ENCODE measurements around the gene DHRS13. TPM values are rescaled to one million over a fixed set of nuclear protein-coding genes. Genes with fewer than 3 reads are reported as not detected.

DHRS13 gene
- total and polyA plus RNA-seq, 2 donors (not counting 3 experiments of a cell fraction or from before 2014, with no cell fraction given), result 7.2 to 9.3 TPM

DNA sequence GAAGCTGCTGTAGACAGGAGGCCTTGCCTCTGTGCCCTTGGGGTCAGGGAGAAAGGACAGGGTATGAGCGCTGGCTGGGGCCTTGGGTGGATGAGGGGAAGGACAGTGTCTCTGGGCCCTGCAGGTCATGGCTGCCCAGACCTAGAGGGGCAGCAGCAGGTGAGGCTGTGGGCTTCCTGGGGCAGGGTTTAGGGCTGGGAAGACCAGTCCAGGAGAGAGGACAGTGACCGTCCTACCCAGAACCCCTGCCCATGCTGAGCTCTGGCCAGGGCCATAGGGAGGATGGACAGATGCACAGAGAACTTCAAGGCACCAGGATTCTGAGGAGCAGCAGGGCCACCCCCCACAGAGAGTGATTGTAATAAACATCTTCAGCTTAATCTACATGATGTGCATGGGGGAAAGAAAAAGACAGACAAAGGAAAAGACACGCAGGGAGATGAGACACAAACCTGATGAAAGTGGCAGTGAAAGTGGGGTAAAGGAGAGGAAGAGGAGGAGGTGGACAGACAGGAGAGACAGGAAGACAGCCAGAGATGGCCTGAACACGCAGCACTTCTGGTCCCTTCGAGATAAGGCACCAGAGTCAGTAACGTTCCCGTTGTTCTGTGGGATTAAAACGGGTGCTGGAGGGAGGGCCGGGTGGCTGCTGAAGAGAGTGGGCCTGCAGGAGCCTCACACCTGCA is 22.9 kb downstream of the DHRS13 start:
- no peaks in the 10 kb centered on the region for H3K79me2 ChIP-seq (ENCODE audit: control insufficient read depth, insufficient read depth, low read length)
- no peaks in the 10 kb centered on the region for H3K4me1 ChIP-seq (ENCODE audit: control insufficient read depth, extremely low read depth, insufficient read depth, low read length)
- intact Hi-C loops (cut with micrococcal nuclease), result loop anchor here (1.0 to 2.0 kb wide), 2 partner anchors 13 to 153 kb away; no protein-coding TSS in a partner anchor
- no peak overlapping the region for H3K9ac ChIP-seq (replicated peaks; ENCODE audit: extremely low read depth, insufficient read depth, low read length)
- peaks cover 11 to 51% of the 10 kb centered on the region in 2 experiments for H3K36me3 ChIP-seq (ENCODE audit: control insufficient read depth in 2 of 2, extremely low read depth in 1 of 2, insufficient read depth in 2 of 2, low read length in 2 of 2)
- dilution Hi-C loops (cut with MboI; ENCODE audit: extremely low pct_ligation_motif_present, low sequenced_read_pairs), result no loop called here
- CTCF ChIA-PET, result interaction anchor here (1.6 to 3.0 kb wide), 8 partner anchors 10 to 153 kb away, joined by 6 to 47 read pairs (median 13); partner anchors contain the start of genes NEK8 and TLCD1
- POLR2A ChIA-PET, result no interaction called here
- no peak overlapping the region for H3K27ac ChIP-seq (ENCODE audit: insufficient read depth, low read depth, low read length)
- H3K9me3 ChIP-seq (replicated peaks; ENCODE audit: control insufficient read depth, insufficient read depth, low read length), result no peaks in the 10 kb centered on the region
- DNase-seq (ENCODE audit: low read depth, low spot score) (no peak), FAIRE-seq (no peak)
- H2AFZ ChIP-seq (ENCODE audit: low read depth, low read length), result no peak overlapping the region
- no peak overlapping the region for H3K4me3 ChIP-seq (replicated peaks in 1 of 3; ENCODE audit: insufficient read depth in 1 of 3, low read depth in 1 of 3, low read length in 3 of 3)
- H3K9me1 ChIP-seq (replicated peaks; ENCODE audit: control insufficient read depth, extremely low read depth, insufficient read depth, low read length), result no peaks in the 10 kb centered on the region
- TSS peak; percentile 55 for BruUV-seq (replicated peaks)
- no peaks in the 10 kb centered on the region for H3K27me3 ChIP-seq (ENCODE audit: control insufficient read depth in 2 of 2, insufficient read depth in 2 of 2, low read length in 2 of 2)
- no peak overlapping the region for H3K4me2 ChIP-seq (ENCODE audit: insufficient read depth, low read length)
- no peaks in the 10 kb centered on the region for H4K20me1 ChIP-seq (replicated peaks; ENCODE audit: control insufficient read depth, extremely low read depth, insufficient read depth, low read length)
- TF ChIP-seq FOS (IDR thresholded peaks at IDR 0.05; ENCODE audit: borderline replicate concordance, insufficient read depth, low read length) (no peak), JUN (IDR thresholded peaks at IDR 0.05; ENCODE audit: borderline replicate concordance, insufficient read depth, insufficient read length, low read depth) (no peak), MYC (IDR thresholded peaks at IDR 0.05; ENCODE audit: low read depth, low read length) (no peak), POLR2AphosphoS5 (IDR thresholded peaks at IDR 0.05; ENCODE audit: insufficient read depth, low read depth, low read length) (no peak), EZH2 (IDR thresholded peaks at IDR 0.05; ENCODE audit: borderline replicate concordance, low read depth, low read length, severe bottlenecking) (no peak), MAX (IDR thresholded peaks at IDR 0.05; ENCODE audit: insufficient read depth, insufficient read length) (no peak), GATA2 (IDR thresholded peaks at IDR 0.05; ENCODE audit: insufficient read depth, insufficient read length, low read depth, low read length) (no peak), POLR2A (IDR thresholded peaks at IDR 0.05; ENCODE audit: low read depth, low read length) (no peak)
- TF ChIP-seq, protein P1, sequence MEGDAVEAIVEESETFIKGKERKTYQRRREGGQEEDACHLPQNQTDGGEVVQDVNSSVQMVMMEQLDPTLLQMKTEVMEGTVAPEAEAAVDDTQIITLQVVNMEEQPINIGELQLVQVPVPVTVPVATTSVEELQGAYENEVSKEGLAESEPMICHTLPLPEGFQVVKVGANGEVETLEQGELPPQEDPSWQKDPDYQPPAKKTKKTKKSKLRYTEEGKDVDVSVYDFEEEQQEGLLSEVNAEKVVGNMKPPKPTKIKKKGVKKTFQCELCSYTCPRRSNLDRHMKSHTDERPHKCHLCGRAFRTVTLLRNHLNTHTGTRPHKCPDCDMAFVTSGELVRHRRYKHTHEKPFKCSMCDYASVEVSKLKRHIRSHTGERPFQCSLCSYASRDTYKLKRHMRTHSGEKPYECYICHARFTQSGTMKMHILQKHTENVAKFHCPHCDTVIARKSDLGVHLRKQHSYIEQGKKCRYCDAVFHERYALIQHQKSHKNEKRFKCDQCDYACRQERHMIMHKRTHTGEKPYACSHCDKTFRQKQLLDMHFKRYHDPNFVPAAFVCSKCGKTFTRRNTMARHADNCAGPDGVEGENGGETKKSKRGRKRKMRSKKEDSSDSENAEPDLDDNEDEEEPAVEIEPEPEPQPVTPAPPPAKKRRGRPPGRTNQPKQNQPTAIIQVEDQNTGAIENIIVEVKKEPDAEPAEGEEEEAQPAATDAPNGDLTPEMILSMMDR (IDR thresholded peaks at IDR 0.05; ENCODE audit: extremely low read depth in 1 of 2, insufficient read depth in 1 of 2, low read depth in 1 of 2, low read length in 2 of 2), result no peak

Measured in endothelial cell of umbilical vein (primary cell).